Glomerular visceral epithelial cell (primary cell): ENCODE data around the gene DOK6.
"Not testable (repeated sequence)": the region's sequence is repeated elsewhere in the genome, so short reads cannot be mapped to it uniquely, and the experiment has no call there.

Experiments used
- DNase-seq: peaks from one replicate; pipeline ENCODE4 v3.0.0-alpha.2; 2016; ENCODE audit errors: extremely low spot score

DOK6 gene

DNA sequence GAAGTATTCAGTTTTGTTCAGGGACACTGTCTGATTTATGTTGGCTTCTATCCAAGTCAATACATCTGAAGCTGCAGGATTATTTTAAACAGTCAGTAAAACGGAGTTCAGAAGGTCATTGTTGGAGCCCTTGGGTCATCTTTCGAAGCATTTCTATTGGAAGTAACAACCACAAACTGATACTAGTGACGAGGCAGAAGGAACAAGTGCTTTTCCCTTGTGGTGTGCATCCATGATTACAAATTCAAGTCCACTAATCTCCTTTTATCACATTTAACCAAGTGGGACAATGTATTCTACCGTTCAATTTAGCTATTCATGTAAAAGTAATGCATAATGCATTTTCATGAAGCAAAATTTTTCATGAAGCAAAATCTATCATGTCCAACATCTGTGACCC is 470.0 kb downstream of the DOK6 start:
- DNase-seq: no peak

- no peak for DNase-seq
These were observed 470.7 kb downstream of the DOK6 start for GRCh38 chr18:69871363-69871762.

DNA sequence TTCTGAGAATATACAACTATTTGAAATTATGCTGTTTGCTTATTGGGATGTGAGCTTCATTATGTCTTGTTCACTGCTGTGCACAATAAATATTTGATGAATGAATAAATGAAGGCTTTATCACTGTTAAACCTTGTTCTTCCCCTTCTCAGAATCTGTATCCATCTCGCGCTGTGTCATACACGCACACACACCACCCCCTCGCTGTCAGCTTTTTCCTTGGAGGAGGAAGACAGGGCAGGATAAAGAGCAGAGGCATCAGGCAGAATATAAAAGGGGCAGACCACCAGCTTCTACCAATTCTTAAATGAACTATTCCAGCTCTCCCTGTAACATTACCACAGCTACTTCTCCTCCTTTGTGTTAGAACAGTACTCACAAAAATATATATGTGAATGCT is 472.0 kb downstream of the DOK6 start:
- no peak for DNase-seq

- DNase-seq: no peak
These were observed 473.4 kb downstream of the DOK6 start for GRCh38 chr18:69874058-69874457.

DNA sequence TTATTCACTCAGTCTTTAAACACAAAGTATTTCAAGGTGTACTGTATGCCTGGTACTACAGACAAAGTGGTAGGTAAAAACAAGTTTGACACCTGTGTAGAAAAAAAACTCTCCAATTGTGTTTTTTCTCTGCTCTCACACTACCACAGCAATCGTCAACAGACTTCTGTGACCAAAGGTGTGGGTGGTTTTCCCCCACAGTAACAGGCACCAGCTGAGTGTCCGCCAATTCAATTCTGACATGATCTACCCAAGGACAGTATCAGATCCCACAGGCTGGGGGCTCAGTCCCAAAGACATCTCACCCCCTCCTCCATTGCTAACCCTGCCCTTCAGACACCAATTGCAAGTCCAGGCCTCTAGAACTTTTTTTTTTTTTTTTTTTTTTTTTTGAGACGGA is 475.8 kb downstream of the DOK6 start:
- no peak for DNase-seq

DNA sequence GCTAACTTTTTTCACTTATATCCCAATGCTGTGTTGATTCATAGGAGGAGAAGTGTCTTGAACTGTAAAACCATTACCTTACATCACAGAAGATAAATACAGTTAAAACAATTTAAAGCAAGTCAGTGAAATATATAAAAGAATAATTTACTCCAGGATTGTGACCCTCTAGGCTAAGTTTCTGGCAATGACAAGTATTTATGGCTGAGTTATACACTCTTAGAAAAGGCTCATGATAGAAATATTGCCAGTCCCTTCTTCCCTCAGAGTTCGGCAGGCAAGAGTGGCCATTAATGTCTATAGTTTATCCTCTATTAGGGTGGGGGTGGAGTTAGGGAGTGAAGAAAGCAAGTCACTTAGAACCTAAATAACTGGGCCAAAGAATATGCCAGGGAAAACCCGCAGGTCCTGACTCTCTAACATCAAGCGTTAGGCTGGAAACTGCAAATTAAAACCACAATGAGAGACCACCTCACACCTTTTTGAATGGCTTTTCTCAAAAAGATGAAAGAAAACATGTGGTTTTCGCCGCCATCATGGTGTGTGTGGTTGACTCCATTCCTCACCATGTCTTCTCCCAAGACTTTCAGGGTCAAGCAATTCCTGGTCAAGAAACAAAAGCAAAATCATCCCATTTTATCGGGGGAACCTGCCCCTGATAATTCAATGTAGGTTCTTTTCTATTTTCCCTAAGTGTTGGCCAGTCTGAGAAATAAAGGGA is 477.7 kb downstream of the DOK6 start:
- DNase-seq: no peak

- not testable (repeated sequence) for DNase-seq
These were observed 478.4 kb downstream of the DOK6 start for GRCh38 chr18:69879051-69879450.

GRCh38 chr18:69880083-69880482 is 479.4 kb downstream of the DOK6 start:
- no peak for DNase-seq

DNA sequence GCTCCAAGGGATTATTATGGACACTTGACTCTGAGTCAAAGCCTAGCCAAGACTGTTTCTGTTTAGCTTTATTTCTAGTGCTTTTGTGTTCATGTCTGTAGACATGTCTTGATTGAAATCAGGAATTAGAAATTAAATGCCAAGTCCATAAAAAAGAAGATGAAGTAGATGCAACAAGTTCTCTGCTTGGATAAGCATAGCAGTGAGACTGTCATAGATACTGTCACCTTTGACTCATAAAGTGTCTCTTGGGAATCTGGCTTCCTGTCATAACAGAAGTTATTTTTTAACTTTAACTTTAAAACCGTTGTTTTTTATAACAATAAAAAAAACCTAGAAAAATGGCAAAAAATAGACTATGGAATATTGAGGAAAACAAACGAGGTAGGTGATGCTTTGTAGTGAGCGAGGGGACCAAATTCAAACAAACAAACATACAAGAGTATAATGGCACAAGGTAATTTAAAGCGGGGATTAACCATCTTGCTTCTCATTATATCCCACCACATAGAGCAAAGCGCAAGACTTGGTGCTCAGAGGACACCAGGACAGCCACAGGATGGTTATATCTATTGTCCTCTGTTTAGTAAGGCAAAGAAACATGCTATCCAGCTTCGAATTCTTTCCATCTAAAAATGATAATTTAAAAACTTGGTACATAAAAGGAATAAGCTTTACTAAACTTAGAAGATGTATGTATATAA is 482.4 kb downstream of the DOK6 start:
- DNase-seq: no peak

DNA sequence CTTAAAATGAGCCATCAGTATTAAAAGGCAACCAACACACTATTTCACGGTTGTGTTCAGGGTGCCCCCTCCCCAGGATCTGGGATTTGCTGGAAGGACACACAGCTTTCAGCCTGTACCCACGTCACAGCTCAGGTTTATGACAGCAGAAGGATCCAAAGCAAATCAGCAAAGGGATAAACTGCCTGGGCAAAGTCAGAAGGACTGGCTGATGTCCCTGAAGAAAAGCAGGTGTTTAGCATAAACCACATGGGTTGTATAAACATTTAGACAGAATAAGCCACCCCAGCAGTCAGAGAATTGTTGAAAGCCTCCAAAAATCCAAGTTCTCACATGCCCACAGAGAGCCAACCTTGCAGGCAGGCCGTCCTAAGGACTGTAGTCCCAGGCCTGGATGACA is 483.1 kb downstream of the DOK6 start:
- DNase-seq: no peak

DNA sequence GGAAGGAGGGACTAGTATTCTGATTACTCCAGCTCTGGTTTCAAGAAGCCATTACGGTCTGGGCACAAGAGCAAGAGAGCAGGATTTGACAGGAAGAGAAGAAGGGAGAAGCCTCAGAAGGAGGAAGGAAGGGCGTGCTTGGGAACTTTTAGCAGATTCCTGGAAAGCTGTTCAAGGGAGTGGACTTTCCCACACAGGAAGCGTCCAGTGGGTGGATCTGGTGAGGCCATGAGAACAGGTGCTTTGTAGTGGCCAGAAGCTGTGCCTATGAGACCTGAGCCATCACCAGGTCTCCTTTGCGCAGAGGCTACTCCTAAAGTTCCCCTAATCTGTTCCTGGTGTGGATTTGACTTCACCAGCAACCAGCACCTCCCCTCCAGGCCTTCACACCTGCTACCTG is 484.7 kb downstream of the DOK6 start:
- no peak for DNase-seq

DNA sequence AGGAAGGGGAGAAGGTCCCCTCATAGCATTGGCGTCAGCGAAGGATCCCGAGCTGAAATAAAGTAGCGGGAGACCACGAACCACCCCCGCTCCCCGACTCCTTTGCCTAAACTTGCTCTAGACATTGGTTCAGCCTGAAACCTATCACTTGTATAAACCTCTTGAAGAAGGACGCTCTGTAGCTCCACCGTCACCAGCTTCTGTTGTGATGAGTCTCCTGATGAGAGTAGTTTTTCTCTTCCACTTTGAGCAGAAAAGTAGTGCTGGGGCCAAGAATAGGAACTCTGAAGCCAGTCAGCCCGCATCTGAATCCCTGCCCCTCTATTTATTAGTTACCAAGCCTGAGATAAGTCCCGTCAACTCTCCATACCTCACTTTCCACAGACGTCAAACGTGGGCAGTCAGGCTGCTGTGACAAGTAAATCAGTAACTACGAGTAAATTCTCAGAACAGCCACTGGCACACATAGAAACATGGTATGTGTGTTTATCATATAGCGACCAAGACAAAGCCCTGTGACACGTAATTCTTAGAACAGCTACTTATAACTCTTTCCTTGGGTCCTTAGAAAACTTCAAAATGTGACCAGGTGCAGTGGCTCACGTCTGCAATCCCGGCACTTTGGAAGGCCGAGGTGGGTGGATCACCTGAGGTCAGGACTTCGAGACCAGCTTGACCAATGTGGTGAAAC is 485.3 kb downstream of the DOK6 start:
- no peak for DNase-seq

- no peak for DNase-seq
These were observed 486.6 kb downstream of the DOK6 start for GRCh38 chr18:69887256-69887655.

DNA sequence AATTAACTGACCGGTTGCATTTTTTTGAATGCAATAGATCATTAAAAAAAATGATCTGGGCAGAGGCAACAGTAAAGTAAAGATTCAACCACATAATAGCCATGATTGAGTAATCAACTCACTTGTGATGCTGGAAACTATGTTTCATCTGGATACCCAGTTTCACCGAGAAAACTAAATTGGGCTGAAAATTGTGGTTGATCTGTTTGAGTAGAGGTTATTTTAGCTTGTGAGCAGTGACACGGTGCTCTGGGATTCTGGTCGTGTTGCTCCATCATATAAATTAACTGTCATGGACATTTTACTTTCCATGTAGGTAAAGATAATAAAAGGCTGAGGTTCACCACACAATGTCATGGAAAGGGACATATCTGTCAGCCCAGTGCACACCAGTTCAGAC is 488.3 kb downstream of the DOK6 start:
- no peak for DNase-seq

GRCh38 chr18:69890558-69890957 is 489.9 kb downstream of the DOK6 start:
- no peak for DNase-seq

DNA sequence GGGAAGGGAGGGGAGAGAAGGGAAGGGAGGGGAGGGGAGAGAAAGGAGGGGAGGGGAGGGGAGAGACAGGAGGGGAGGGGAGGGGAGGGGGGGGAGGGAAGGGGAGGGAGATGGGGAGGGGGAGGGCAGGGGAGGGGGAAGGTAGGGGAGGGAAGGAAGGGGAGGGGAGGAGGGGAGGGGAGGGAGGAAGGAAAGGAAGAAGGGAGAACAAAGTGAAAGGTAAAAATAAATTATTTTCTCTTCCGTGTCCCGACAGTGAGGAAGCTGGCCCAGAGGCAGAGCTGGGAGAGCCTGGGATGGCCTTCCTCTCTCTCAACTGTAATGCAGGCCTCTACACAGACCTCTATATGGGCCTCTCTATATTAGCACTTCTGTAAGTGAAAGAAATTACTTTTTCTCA is 493.8 kb downstream of the DOK6 start:
- no peak for DNase-seq

DNA sequence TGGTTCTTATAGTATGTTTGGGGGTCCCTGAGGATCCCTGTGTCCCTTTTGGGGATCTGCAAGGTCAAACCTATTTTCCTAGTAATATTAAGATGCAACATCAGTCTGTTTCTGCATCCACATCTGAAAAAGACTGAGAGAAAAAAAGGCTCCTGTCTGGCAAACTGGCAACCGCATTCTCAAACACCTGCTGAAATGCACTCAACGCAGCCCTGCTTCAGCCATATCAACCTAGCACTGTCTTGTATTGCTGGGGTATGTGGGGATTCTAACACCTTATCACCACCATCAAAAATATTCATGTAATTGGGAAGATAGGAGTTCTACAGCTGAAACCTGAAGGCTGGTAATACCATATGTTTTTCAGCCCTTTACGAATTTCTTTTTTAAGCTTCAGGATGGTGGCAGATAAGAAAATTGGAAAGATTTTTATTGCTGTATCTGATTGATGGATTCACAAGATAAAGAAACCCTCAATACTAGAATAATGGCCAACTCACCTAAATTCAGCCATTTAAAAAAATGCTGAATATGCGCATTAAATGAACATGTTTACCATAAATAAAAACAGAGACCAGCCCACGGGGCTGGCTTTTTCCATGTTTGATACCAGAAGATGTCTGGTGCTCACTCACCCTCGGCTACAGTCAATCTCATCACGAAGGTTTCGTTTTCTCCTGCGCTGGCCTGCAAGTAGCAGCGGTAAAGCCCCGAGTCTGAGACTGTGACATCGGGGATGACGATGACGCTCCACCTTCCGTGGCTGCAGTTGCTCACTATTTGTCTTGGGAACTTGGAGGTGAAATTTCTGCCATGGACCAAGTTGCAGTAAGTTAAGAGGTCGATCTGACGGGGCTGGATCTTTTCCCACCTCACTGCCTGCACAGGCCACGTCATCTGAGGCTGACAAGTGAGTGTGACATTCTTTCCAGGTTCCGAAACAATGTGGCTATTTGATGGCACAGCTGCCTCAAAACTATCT is 494.7 kb downstream of the DOK6 start:
- no peak for DNase-seq

- DNase-seq: no peak
These were observed 496.9 kb downstream of the DOK6 start for GRCh38 chr18:69897397-69898108.

- DNase-seq: no peak
These were observed 497.7 kb downstream of the DOK6 start for GRCh38 chr18:69898241-69898861.
